Skeletal muscle cell (primary cell): ENCODE data around the gene MARCKS.

Experiments
- DNase-seq: peaks from one replicate; pipeline ENCODE4 v3.0.0-alpha.2; 2010; ENCODE audit warnings: low read depth
- H3K4me3 ChIP-seq: 2 replicates; pipeline ENCODE4 v1.5.1; 2011; ENCODE audit warnings: low read depth, mild to moderate bottlenecking, control low read depth, low read length, moderate library complexity

Gene MARCKS

GRCh38 chr6:113848280-113848679 is 8.9 kb upstream of the MARCKS start:
- H3K4me3 ChIP-seq: no peak overlapping the region
- no peak for DNase-seq

- H3K4me3 ChIP-seq: no peak overlapping the region
- DNase-seq: no peak
These were observed 8.3 kb upstream of the MARCKS start for GRCh38 chr6:113848811-113849210.

- no peak for DNase-seq
- no peak overlapping the region for H3K4me3 ChIP-seq
These were observed 3.9 kb upstream of the MARCKS start for GRCh38 chr6:113853252-113853651.

- H3K4me3 ChIP-seq: peak overlapping the region; percentile 100
- DNase-seq: no peak
These were observed 2.3 kb upstream of the MARCKS start for GRCh38 chr6:113854531-113855499.

DNA sequence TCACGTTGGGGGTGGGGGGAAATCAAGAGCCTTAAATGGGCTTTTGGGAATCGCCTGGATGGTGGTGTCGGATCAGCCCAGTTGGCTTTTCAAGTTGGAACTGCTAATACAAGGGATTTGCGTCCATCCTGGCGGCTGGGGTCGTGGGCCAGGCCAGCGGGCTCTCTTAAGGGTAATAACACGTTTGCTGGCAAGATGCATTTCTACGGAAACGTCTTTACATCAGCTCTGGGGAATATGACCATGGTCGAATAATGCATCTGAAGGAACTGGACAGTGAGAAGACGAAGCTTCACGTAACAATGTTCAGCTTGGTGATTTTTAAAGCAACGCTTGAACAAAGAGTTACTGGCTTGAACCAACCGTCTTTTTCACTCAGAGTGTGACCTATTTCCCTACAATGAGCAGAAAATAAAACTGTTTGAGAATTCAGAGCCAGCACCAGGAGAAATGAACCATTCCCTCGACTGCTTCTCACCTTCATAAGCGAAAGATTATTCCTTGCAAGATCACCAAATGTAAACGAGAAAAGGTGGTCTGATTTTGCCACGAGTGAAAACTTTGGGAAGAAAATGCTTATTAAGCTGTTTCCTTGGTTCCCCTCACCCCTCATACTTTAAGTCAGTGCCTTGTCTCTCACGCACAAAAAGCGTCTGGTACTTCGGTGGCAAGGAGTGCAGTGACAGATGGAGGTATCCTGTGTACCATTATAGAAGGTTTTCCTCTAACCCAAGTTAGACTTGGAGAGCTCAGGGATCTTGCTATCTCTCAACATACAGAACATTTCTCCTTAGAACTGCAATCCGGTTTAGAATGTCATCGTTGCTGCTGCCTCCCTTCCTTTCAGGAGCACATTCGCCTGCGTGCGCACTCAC is 1.4 kb upstream of the MARCKS start:
- DNase-seq: no peak
- peak overlapping the region; percentile 100 for H3K4me3 ChIP-seq

- no peak for DNase-seq
- peak overlapping the region; percentile 100 for H3K4me3 ChIP-seq
These were observed 845 bp upstream of the MARCKS start for GRCh38 chr6:113856375-113856624.

GRCh38 chr6:113857556-113858479 is 673 bp downstream of the MARCKS start:
- H3K4me3 ChIP-seq: peak overlapping the region; percentile 100
- DNase-seq: no peak

DNA sequence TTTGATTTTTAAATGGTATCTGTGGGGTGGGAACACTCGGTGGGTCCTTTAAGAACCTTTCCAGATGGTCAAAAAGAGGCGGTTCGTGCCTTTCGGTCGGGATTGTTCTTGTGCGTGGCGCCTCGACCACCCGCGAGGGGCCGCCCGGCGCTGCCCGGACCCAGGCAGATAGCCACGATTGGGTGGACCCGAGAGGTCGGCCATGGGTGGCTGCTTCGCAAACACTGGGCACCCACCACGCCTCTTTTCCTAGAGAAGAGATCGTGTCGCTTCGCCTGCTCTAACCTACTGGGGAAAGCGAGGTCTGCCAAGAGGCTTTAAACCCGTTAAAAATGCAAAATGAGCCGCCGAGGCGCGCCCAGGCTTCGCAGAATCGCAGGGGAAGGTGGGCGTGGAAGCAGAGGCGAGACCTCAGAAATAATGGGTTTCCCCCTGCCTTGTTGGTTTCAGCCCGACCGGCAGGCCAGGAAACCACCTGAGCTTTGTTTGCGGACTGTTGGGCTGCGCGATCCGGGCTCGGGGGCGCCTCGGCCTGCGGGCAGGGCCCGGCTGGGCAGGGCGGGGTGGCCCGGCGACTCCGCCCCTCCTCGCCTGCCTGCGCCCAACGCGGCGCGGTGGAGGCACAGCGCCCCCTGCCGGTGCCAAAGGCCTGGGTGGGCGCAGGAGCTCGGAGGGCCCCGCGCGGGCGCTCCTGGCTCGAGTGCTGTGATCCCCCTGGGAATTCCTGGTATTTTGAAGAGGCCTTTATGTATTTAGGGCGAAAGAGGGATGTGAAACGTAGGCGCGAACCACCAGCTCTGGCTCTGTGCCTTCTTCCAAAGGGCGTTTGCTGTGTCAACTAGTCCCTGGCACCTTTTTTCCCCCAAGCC is 1.6 kb downstream of the MARCKS start:
- peak; percentile 75 for DNase-seq
- peak overlapping the region; percentile 100 for H3K4me3 ChIP-seq

GRCh38 chr6:113859349-113860180 is 2.4 kb downstream of the MARCKS start:
- peak overlapping the region; percentile 100 for H3K4me3 ChIP-seq
- no peak for DNase-seq

GRCh38 chr6:113860181-113860955 is 3.2 kb downstream of the MARCKS start:
- DNase-seq: no peak
- peak overlapping the region; percentile 100 for H3K4me3 ChIP-seq

DNA sequence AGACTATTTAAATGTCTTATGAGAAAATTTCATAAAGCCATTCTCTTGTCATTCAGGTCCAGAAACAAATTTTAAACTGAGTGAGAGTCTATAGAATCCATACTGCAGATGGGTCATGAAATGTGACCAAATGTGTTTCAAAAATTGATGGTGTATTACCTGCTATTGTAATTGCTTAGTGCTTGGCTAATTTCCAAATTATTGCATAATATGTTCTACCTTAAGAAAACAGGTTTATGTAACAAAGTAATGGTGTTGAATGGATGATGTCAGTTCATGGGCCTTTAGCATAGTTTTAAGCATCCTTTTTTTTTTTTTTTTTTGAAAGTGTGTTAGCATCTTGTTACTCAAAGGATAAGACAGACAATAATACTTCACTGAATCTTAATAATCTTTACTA is 5.0 kb downstream of the MARCKS start:
- no peak overlapping the region for H3K4me3 ChIP-seq
- no peak for DNase-seq

- H3K4me3 ChIP-seq: no peak overlapping the region
- no peak for DNase-seq
These were observed 13.8 kb downstream of the MARCKS start for GRCh38 chr6:113870917-113871316.

GRCh38 chr6:113871975-113872374 is 14.8 kb downstream of the MARCKS start:
- H3K4me3 ChIP-seq: no peak overlapping the region
- no peak for DNase-seq

- H3K4me3 ChIP-seq: no peak overlapping the region
These were observed 16.0 kb downstream of the MARCKS start for GRCh38 chr6:113873043-113873667.

DNA sequence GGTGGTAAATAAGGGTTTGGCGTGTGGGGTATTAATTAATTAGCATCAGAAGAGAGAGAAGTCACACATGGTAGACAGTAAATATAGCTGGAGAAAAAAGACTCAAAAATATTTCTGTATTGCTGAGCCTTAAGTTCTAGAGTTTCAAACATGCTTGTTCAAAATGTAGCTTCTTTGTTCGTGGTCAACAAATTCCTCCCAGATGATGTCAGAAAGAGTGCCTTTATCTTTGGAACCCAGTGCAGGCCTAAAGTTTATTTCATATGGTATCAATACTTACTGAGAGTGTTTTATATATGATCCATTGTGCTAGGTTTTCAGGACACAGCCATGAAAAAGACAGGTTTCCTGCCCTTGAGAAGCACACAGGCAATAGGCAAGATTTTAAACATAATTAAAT is 18.3 kb downstream of the MARCKS start:
- no peak overlapping the region for H3K4me3 ChIP-seq
- DNase-seq: no peak

More at GRCh38 chr6:113873043-113873667, 16.0 kb downstream of the MARCKS start:
- DNase-seq: no peak

- DNase-seq: no peak
These were observed 19.6 kb downstream of the MARCKS start for GRCh38 chr6:113876695-113877094.

More at GRCh38 chr6:113876695-113877094, 19.6 kb downstream of the MARCKS start:
- H3K4me3 ChIP-seq: no peak overlapping the region
